ENCODE data around the gene TNK1.
"Not testable (repeated sequence)": the region's sequence is repeated elsewhere in the genome, so short reads cannot be mapped to it uniquely, and the experiment has no call there.

The TNK1 gene

GRCh38 chr17:7357381-7357780 lies 23.5 kb upstream of the TNK1 start:
- H3K27ac ChIP-seq = no peak overlapping the region
- TF ChIP-seq, protein P1, sequence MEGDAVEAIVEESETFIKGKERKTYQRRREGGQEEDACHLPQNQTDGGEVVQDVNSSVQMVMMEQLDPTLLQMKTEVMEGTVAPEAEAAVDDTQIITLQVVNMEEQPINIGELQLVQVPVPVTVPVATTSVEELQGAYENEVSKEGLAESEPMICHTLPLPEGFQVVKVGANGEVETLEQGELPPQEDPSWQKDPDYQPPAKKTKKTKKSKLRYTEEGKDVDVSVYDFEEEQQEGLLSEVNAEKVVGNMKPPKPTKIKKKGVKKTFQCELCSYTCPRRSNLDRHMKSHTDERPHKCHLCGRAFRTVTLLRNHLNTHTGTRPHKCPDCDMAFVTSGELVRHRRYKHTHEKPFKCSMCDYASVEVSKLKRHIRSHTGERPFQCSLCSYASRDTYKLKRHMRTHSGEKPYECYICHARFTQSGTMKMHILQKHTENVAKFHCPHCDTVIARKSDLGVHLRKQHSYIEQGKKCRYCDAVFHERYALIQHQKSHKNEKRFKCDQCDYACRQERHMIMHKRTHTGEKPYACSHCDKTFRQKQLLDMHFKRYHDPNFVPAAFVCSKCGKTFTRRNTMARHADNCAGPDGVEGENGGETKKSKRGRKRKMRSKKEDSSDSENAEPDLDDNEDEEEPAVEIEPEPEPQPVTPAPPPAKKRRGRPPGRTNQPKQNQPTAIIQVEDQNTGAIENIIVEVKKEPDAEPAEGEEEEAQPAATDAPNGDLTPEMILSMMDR (conservative IDR thresholded peaks at IDR 0.05) = no peak

- TF ChIP-seq, protein P1 (conservative IDR thresholded peaks at IDR 0.05) = no peak
- H3K27ac ChIP-seq = no peak overlapping the region
Observed at GRCh38 chr17:7361906-7362305, 19.0 kb upstream of the TNK1 start.

GRCh38 chr17:7363311-7363710 lies 17.6 kb upstream of the TNK1 start:
- TF ChIP-seq, protein P1 (conservative IDR thresholded peaks at IDR 0.05) = no peak
- H3K27ac ChIP-seq = no peak overlapping the region

DNA sequence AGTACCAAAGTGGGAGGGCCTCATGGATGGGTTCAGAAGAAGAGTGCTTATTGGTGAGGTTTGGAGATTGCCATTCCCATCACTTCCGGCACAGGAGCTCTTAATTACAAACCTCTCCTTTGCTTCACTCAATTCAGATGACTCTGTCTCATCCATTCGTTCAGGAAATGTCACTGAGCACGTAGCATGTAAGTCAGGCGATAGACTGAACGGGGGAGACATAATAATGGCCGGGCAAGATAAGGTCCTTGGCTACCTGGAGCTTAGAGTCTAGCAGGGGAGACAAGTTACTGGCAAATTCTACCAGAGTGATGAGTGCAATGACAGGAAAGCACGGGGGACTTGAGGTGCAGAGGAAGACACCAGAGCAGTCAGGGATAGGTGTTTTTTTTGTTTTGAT lies 14.9 kb upstream of the TNK1 start:
- H3K27ac ChIP-seq = not testable (repeated sequence)

DNA sequence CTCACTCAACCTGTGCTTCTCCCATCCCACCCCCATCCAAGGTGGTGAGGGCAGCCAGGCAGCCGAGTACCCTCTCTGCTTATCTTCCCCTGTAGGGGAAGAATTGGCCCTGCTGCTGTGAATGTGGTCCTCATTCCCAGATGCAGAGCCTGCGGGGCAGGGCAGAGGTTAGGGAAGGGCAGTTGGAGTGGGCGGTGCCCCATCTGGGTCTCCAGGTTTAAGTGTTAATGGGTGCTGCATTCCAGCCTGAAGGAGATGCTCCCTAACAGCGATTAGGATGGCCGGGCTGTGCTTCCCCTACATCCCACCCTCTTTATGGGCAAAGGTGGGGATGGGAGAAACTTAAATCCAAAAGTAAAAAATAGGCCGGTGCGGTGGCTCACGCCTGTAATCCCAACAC lies 13.8 kb upstream of the TNK1 start:
- no peak overlapping the region for H3K27ac ChIP-seq

DNA sequence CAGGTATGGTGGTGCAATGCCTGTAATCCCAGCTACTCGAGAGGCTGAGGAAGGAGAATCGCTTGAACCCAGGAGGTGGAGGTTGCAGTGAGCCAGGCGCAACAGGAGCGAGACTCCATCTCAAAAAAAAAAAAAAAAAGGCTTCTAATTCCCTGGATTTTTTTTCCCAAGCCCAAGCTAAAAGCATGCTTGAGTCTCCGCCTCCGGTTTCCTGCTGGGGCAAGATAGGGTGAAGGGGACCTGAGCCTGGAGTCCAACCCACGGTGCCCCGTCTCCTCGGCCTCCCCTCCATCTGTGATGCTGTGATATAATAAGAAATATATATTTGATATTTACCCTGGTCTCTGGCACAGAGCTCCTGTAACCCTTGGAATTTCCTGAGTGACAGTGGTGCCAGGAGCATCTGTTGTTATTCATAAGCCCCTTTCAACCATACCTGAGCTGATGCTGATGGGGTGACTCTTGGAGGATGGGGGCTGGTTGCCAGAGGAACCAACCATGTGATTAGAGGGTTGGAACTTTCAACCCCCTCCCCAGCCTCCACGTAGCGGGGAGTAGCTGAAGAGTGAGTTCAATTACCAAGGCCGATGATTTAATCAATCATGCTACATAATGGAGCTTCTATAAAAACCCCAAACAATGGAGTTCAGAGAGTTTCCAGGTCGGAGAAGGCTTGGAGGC lies 12.8 kb upstream of the TNK1 start:
- TF ChIP-seq, protein P1 (conservative IDR thresholded peaks at IDR 0.05) = no peak
- H3K27ac ChIP-seq = no peak overlapping the region

More for the DNA sequence above, 13.8 kb upstream of the TNK1 start:
- TF ChIP-seq, protein P1 (conservative IDR thresholded peaks at IDR 0.05) = no peak

DNA sequence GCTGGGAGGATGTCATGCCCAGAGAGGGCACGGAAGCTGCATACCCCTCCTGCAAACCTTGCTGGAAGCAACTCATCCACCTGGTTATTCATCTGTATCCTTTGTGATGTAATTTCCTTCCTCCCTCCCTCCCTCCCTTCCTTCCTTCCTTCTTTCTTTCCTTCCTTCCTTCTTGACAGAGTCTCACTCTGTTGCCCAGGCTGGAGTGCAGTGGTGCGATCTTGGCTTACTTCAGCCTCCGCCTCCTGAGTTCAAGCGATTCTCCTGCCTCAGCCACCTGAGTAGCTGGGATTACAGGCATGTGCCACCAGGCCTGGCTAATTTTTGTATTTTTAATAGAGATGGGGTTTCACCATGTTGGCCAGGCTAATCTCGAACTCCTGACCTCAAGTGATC lies 12.3 kb upstream of the TNK1 start:
- not testable (repeated sequence) for H3K27ac ChIP-seq

DNA sequence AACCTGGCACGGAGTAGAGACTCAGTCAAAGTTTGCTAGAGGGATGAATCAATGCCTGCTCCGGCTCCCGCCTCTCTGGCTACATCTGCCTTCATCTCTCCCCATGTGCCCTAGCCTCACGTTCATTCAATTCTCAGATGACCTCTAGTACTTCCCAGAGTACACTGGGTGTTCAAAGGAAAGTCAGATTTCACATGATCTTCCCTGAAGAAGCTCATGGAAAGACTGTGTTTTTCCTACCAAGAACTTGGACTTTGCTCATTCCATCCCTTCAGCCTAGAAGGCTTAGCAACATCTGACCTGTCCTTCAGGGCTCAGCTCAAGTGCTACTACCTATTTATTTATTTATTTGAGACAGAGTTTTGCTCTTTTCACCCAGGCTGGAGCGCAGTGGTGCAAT lies 11.1 kb upstream of the TNK1 start:
- no peak overlapping the region for H3K27ac ChIP-seq
- TF ChIP-seq, protein P1 (conservative IDR thresholded peaks at IDR 0.05) = no peak

DNA sequence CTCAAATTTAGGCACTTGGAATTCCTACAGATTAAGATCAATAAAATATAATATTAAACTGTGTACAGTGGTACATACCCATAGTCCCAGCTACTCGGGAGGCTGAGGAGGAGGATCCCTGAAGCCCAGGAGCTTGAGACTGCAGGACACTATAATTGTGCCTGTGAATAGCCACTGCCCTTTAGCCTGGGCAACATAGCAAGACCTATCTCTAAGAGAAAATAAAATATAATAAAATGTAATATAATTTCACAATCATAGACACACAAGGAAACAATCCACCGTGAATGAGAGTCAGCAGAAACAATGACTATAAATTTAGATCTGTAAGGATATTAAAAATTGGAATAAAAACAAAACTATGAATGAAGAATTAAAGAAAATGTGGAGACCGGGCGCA lies 10.0 kb upstream of the TNK1 start:
- H3K27ac ChIP-seq = no peak overlapping the region
- TF ChIP-seq, protein P1 (conservative IDR thresholded peaks at IDR 0.05) = no peak
